HepG2 (cell line): ENCODE results near the gene HSF2BP. TPM values are rescaled to one million over a fixed set of nuclear protein-coding genes. Genes with fewer than 3 reads are reported as not detected.
A peak's percentile ranks its signal among the peaks of the same experiment; 100 is the strongest.

Source experiments
- ATAC-seq: fragments of 200-7000 bp; cut with Tn5 transposase; 3 replicates; pipeline ENCODE4 v1.9.1; 2020; ENCODE audit warnings: mild to moderate bottlenecking, moderate library complexity
- BruUV-seq: library from RNA; stranded (reverse); fragments of 400-500 nt; replicated peaks from 2 replicates; lab custom pipeline; 2021; lab: Mats Ljungman, UMichigan
- CTCF ChIA-PET: fragments of 300-600 bp; formaldehyde crosslinking; extraction: SDS; loops from one replicate; lab custom pipeline; 2021; ENCODE audit warnings: low total read pairs, inconsistent platforms, low intra/inter-chr PET ratio; lab: Yijun Ruan, JAX
- POLR2A ChIA-PET: fragments of 350-600 bp; sonication (Branson Sonifier 250); formaldehyde crosslinking; loops from one replicate; lab custom pipeline; 2020; ENCODE audit warnings: antibody characterized with exemption, inconsistent platforms; lab: Yijun Ruan, JAX
- DNase-seq: peaks from one replicate; pipeline ENCODE4 v3.0.0-alpha.2; 2015; ENCODE audit warnings: low spot score
- FAIRE-seq: peaks from 3 replicates; lab custom pipeline; 2011; peaks lifted over from hg19 to GRCh38; lab: Jason Lieb, UNC
- H2AFZ ChIP-seq: one replicate; pipeline ENCODE4 v1.6.1; 2011; ENCODE audit warnings: low read length, inconsistent platforms
- H3K27ac ChIP-seq: fragments of 300-600 bp; 3 replicates; pipeline ENCODE4 v1.8.0; 2011; ENCODE audit warnings: mixed run types, mild to moderate bottlenecking, mixed read lengths, low read length, inconsistent platforms; ENCODE audit not compliant: insufficient read depth; ENCODE audit errors: extremely low read length
- H3K27me3 ChIP-seq, 2 experiments: fragments of 200-600 bp in 1 of 2; 2 replicates in 1 of 2; 3 replicates in 1 of 2; pipeline versions ENCODE4 v1.6.0 to v1.8.0; 2011; ENCODE audit warnings: low read length in 2 of 2, mild to moderate bottlenecking in 2 of 2, moderate library complexity in 2 of 2, inconsistent platforms in 1 of 2; ENCODE audit not compliant: insufficient read depth in 2 of 2, control insufficient read depth in 1 of 2
- H3K36me3 ChIP-seq, 2 experiments: fragments of 200-600 bp in 1 of 2; replicated peaks in 1 of 2; 2 replicates in 1 of 2; 3 replicates in 1 of 2; pipeline versions ENCODE4 v1.5.1 to v1.8.0; 2011; ENCODE audit warnings: low read length in 2 of 2, inconsistent platforms in 1 of 2; ENCODE audit not compliant: insufficient read depth in 2 of 2, control insufficient read depth in 1 of 2
- H3K4me1 ChIP-seq: 2 replicates; pipeline ENCODE4 v1.5.1; 2012; ENCODE audit warnings: low read length, inconsistent platforms; ENCODE audit not compliant: insufficient read depth
- H3K4me2 ChIP-seq: 2 replicates; pipeline ENCODE4 v1.6.0; 2011; ENCODE audit warnings: low read depth, low read length, inconsistent platforms
- H3K4me3 ChIP-seq, 3 experiments: fragments of 200-600 bp in 1 of 3; sonication (generic), shearing (Covaris generic) in 1 of 3; replicated peaks in 1 of 3; 2 replicates each; pipeline ENCODE4 v1.5.1; 2011 to 2016; ENCODE audit warnings: low read length in 3 of 3, inconsistent platforms in 2 of 3, low read depth in 2 of 3, mild to moderate bottlenecking in 2 of 3, control low read depth in 1 of 3, mixed read lengths in 1 of 3; ENCODE audit not compliant: insufficient read depth in 1 of 3
- H3K79me2 ChIP-seq: one replicate; pipeline ENCODE4 v1.6.1; 2011; ENCODE audit warnings: low read length, inconsistent platforms; ENCODE audit not compliant: insufficient read depth
- H3K9ac ChIP-seq: 2 replicates; pipeline ENCODE4 v1.6.0; 2011; ENCODE audit warnings: mild to moderate bottlenecking, low read depth, low read length, inconsistent platforms; ENCODE audit not compliant: insufficient read depth
- H3K9me3 ChIP-seq: 2 replicates; pipeline ENCODE4 v1.5.1; 2012; ENCODE audit warnings: mild to moderate bottlenecking, low read length
- H4K20me1 ChIP-seq: 2 replicates; pipeline ENCODE4 v1.6.0; 2011; ENCODE audit warnings: inconsistent platforms, mild to moderate bottlenecking, low read length, moderate library complexity; ENCODE audit not compliant: insufficient read depth
- AGO2 ChIP-seq: fragments of 200-400 bp; formaldehyde crosslinking; optimal IDR thresholded peaks from 2 replicates; pipeline ENCODE3; 2017; ENCODE audit warnings: mild to moderate bottlenecking, low read depth, low read length, moderate library complexity
- FOXJ3 ChIP-seq: sonication (generic); formaldehyde crosslinking; IDR thresholded peaks from 2 replicates; pipeline ENCODE4 v1.4.0; 2020; ENCODE audit warnings: missing genetic modification reagents, mild to moderate bottlenecking, borderline replicate concordance
- KLF16 ChIP-seq, 2 experiments: sonication (generic) in 1 of 2; formaldehyde crosslinking in 1 of 2; IDR thresholded peaks; 2 replicates each; pipeline versions ENCODE4 v1.6.1 to v1.8.0; 2016 to 2023; ENCODE audit warnings: missing genetic modification reagents in 2 of 2, missing compliant biosample characterization in 1 of 2
- KLF6 ChIP-seq: IDR thresholded peaks from 2 replicates; pipeline ENCODE4 v1.8.0; 2016; ENCODE audit warnings: missing biosample characterization, missing genetic modification reagents
- NR2C2 ChIP-seq: sonication (generic); formaldehyde crosslinking; IDR thresholded peaks from 2 replicates; pipeline ENCODE4 v1.4.0; 2020; ENCODE audit warnings: missing genetic modification reagents, mild to moderate bottlenecking, moderate library complexity, borderline replicate concordance
- ZMYM2 ChIP-seq: sonication (generic); formaldehyde crosslinking; IDR thresholded peaks from 2 replicates; pipeline ENCODE4 v1.8.0; 2022; ENCODE audit warnings: mild to moderate bottlenecking, missing genetic modification reagents
- WGBS: methylation state at CpG from one replicate; pipeline ENCODE4 v1.1.6; 2017; ENCODE audit warnings: low lambda C conversion rate; 5-methylcytosine and 5-hydroxymethylcytosine counted together
- in situ Hi-C: cut with HindIII; loops from 2 replicates; pipeline ENCODE4 v1.10.0; 2017; ENCODE audit warnings: low pct_unique_long_range_greater_than_20kb; ENCODE audit not compliant: extremely low pct_ligation_motif_present
- intact Hi-C: fragments of 100-400 bp; cut with micrococcal nuclease; formaldehyde crosslinking; loops from one replicate; pipeline ENCODE4 v1.10.0; 2022; ENCODE audit not compliant: unreplicated experiment
- polyA plus RNA-seq, 8 experiments: library from polyadenylated mRNA; depleted of rRNA in 3 of 8; stranded (reverse) in 7 of 8; unstranded in 1 of 8; fragments of >200 nt; fragmentation: Illumina TruSeq in 4 of 8; extraction: Trizol in 4 of 8; gene quantifications; 2 replicates each; pipeline versions ENCODE4 v1.2.1 to v1.2.3, GENCODE V29; 2011 to 2016; ENCODE audit warnings: low read depth in 4 of 8, missing spikeins in 1 of 8, mixed read lengths in 1 of 8; ENCODE audit not compliant: insufficient read depth in 1 of 8
- total RNA-seq, 5 experiments: library from RNA; depleted of rRNA; stranded (reverse); fragments of >200 nt; fragmentation: Illumina TruSeq; extraction: Trizol; gene quantifications; 2 replicates each; pipeline ENCODE4 v1.2.3, GENCODE V29; 2016; ENCODE audit warnings: low read depth in 1 of 5
- TF ChIP-seq, protein P1 (sequence below): sonication (generic); formaldehyde crosslinking; IDR thresholded peaks from 2 replicates; pipeline ENCODE4 v1.4.0; 2020; ENCODE audit warnings: missing genetic modification reagents
- TF ChIP-seq, protein P2 (sequence below): sonication (generic); formaldehyde crosslinking; IDR thresholded peaks from 2 replicates; pipeline ENCODE4 v1.5.0; 2020; ENCODE audit warnings: missing genetic modification reagents

HSF2BP gene
- total and polyA plus RNA-seq, 2 of the 13 experiments (the other 11 are each of a cell fraction or from before 2014, with no cell fraction given), result 0.67 to 2.2 TPM

GRCh38 chr21:43689556-43690337 lies 30.5 kb upstream of the HSF2BP start:
- no TSS peak for BruUV-seq
- no peaks in the 10 kb centered on the region for H4K20me1 ChIP-seq
- DNase-seq (no peak), ATAC-seq (no peak)
- no peaks in the 10 kb centered on the region for H3K9me3 ChIP-seq
- no peaks in the 10 kb centered on the region for H3K27me3 ChIP-seq
- no peak overlapping the region for H3K4me3 ChIP-seq
- intact Hi-C loops (no loop called here), in situ Hi-C loops (no loop called here)
- CTCF ChIA-PET, result no interaction called here
- no peaks in the 10 kb centered on the region for H3K4me1 ChIP-seq
- TF ChIP-seq KLF16 (CRISPR knock-in tag; IDR thresholded peaks at IDR 0.05), result no peak
- no peak for TF ChIP-seq KLF6 (CRISPR knock-in tag)
- TF ChIP-seq, protein P1, sequence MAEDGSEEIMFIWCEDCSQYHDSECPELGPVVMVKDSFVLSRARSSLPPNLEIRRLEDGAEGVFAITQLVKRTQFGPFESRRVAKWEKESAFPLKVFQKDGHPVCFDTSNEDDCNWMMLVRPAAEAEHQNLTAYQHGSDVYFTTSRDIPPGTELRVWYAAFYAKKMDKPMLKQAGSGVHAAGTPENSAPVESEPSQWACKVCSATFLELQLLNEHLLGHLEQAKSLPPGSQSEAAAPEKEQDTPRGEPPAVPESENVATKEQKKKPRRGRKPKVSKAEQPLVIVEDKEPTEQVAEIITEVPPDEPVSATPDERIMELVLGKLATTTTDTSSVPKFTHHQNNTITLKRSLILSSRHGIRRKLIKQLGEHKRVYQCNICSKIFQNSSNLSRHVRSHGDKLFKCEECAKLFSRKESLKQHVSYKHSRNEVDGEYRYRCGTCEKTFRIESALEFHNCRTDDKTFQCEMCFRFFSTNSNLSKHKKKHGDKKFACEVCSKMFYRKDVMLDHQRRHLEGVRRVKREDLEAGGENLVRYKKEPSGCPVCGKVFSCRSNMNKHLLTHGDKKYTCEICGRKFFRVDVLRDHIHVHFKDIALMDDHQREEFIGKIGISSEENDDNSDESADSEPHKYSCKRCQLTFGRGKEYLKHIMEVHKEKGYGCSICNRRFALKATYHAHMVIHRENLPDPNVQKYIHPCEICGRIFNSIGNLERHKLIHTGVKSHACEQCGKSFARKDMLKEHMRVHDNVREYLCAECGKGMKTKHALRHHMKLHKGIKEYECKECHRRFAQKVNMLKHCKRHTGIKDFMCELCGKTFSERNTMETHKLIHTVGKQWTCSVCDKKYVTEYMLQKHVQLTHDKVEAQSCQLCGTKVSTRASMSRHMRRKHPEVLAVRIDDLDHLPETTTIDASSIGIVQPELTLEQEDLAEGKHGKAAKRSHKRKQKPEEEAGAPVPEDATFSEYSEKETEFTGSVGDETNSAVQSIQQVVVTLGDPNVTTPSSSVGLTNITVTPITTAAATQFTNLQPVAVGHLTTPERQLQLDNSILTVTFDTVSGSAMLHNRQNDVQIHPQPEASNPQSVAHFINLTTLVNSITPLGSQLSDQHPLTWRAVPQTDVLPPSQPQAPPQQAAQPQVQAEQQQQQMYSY (CRISPR knock-in tag), result no peak
- no peak for TF ChIP-seq FOXJ3 (CRISPR knock-in tag)
- peak; percentile 63 for TF ChIP-seq AGO2
- no peak for TF ChIP-seq NR2C2
- TF ChIP-seq, protein P2, sequence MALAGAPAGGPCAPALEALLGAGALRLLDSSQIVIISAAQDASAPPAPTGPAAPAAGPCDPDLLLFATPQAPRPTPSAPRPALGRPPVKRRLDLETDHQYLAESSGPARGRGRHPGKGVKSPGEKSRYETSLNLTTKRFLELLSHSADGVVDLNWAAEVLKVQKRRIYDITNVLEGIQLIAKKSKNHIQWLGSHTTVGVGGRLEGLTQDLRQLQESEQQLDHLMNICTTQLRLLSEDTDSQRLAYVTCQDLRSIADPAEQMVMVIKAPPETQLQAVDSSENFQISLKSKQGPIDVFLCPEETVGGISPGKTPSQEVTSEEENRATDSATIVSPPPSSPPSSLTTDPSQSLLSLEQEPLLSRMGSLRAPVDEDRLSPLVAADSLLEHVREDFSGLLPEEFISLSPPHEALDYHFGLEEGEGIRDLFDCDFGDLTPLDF (CRISPR knock-in tag), result no peak
- no peak for TF ChIP-seq ZMYM2 (CRISPR knock-in tag)
- TF ChIP-seq, all 625 proteins: peak for 1
- Histone ChIP-seq H3K36me3 (peaks cover 51 to 92% of the 10 kb centered on the region in 2 experiments), H2AFZ (no peak overlapping the region), H3K79me2 (no peaks in the 10 kb centered on the region), H3K9ac (no peak overlapping the region), H3K4me2 (no peak overlapping the region), H3K27ac (no peak overlapping the region)
- WGBS, result 96% methylated on average over 14 of the region's 32 CpGs
- no peak for FAIRE-seq
- POLR2A ChIA-PET, result no interaction called here
